ENCODE data around the gene TEKT5. TPM values are rescaled to one million over a fixed set of nuclear protein-coding genes. Genes with fewer than 3 reads are reported as not detected.

Gene TEKT5
- total RNA-seq, 1 experiment from 2014 or later: not detected

- Histone ChIP-seq H3K4me3 (no peak overlapping the region), H3K27me3 (replicated peaks) (no peaks in the 10 kb centered on the region), H3K9me3 (replicated peaks) (no peaks in the 10 kb centered on the region), H3K4me1 (replicated peaks) (no peaks in the 10 kb centered on the region; the same call in 1 of the 2 replicates), H3K27ac (no peak overlapping the region), H3K36me3 (no peaks in the 10 kb centered on the region)
- DNase-seq (ENCODE audit: low read depth in 1 of 2, low spot score in 2 of 2): no peak
Observed at GRCh38 chr16:10612649-10613179, 82.0 kb downstream of the TEKT5 start.

- no peak for DNase-seq (ENCODE audit: low read depth in 1 of 2, low spot score in 2 of 2)
- Histone ChIP-seq H3K9me3 (replicated peaks) (no peaks in the 10 kb centered on the region), H3K27ac (no peak overlapping the region), H3K36me3 (no peaks in the 10 kb centered on the region), H3K27me3 (replicated peaks) (no peaks in the 10 kb centered on the region), H3K4me3 (no peak overlapping the region), H3K4me1 (replicated peaks) (no peaks in the 10 kb centered on the region; the same call in 1 of the 2 replicates)
Observed at GRCh38 chr16:10611825-10612342, 82.8 kb downstream of the TEKT5 start.

GRCh38 chr16:10610499-10611184, 84.1 kb downstream of the TEKT5 start:
- Histone ChIP-seq H3K36me3 (no peaks in the 10 kb centered on the region), H3K27ac (no peak overlapping the region), H3K4me3 (no peak overlapping the region), H3K9me3 (replicated peaks) (no peaks in the 10 kb centered on the region), H3K27me3 (replicated peaks) (no peaks in the 10 kb centered on the region), H3K4me1 (replicated peaks) (no peaks in the 10 kb centered on the region; the same call in 1 of the 2 replicates)
- DNase-seq (ENCODE audit: low read depth in 1 of 2, low spot score in 2 of 2): no peak

GRCh38 chr16:10609402-10609774, 85.3 kb downstream of the TEKT5 start:
- no peaks in the 10 kb centered on the region for H3K9me3 ChIP-seq (replicated peaks)
- no peaks in the 10 kb centered on the region for H3K27me3 ChIP-seq (replicated peaks)
- no peaks in the 10 kb centered on the region for H3K36me3 ChIP-seq
- H3K4me1 ChIP-seq (replicated peaks): no peaks in the 10 kb centered on the region; the same call in 1 of the 2 replicates
- DNase-seq (ENCODE audit: low read depth in 1 of 2, low spot score in 2 of 2): no peak
- no peak overlapping the region for H3K4me3 ChIP-seq
- H3K27ac ChIP-seq: no peak overlapping the region

- DNase-seq (ENCODE audit: low read depth in 1 of 2, low spot score in 2 of 2): no peak
- Histone ChIP-seq H3K27ac (no peak overlapping the region), H3K36me3 (no peaks in the 10 kb centered on the region), H3K27me3 (replicated peaks) (no peaks in the 10 kb centered on the region), H3K4me1 (replicated peaks) (no peaks in the 10 kb centered on the region; the same call in 1 of the 2 replicates), H3K9me3 (replicated peaks) (no peaks in the 10 kb centered on the region), H3K4me3 (no peak overlapping the region)
Observed at GRCh38 chr16:10608687-10609401, 85.9 kb downstream of the TEKT5 start.

GRCh38 chr16:10607157-10607556, 87.6 kb downstream of the TEKT5 start:
- H3K36me3 ChIP-seq: no peaks in the 10 kb centered on the region
- no peak for DNase-seq (ENCODE audit: low read depth in 1 of 2, low spot score in 2 of 2)
- H3K4me3 ChIP-seq: no peak overlapping the region
- H3K27me3 ChIP-seq (replicated peaks): no peaks in the 10 kb centered on the region
- no peak overlapping the region for H3K27ac ChIP-seq
- no peaks in the 10 kb centered on the region for H3K9me3 ChIP-seq (replicated peaks)
- H3K4me1 ChIP-seq (replicated peaks): no peaks in the 10 kb centered on the region; the same call in 1 of the 2 replicates

- H3K27me3 ChIP-seq (replicated peaks): no peaks in the 10 kb centered on the region
- no peak overlapping the region for H3K27ac ChIP-seq
- H3K4me1 ChIP-seq (replicated peaks): no peaks in the 10 kb centered on the region; the same call in 1 of the 2 replicates
- no peak for DNase-seq (ENCODE audit: low read depth in 1 of 2, low spot score in 2 of 2)
- no peaks in the 10 kb centered on the region for H3K9me3 ChIP-seq (replicated peaks)
- no peaks in the 10 kb centered on the region for H3K36me3 ChIP-seq
- no peak overlapping the region for H3K4me3 ChIP-seq
Observed at GRCh38 chr16:10606607-10607006, 88.1 kb downstream of the TEKT5 start.

- Histone ChIP-seq H3K27ac (no peak overlapping the region), H3K9me3 (replicated peaks) (no peaks in the 10 kb centered on the region), H3K4me3 (no peak overlapping the region), H3K4me1 (replicated peaks) (no peaks in the 10 kb centered on the region; the same call in 1 of the 2 replicates), H3K27me3 (replicated peaks) (no peaks in the 10 kb centered on the region), H3K36me3 (no peaks in the 10 kb centered on the region)
- DNase-seq (ENCODE audit: low read depth in 1 of 2, low spot score in 2 of 2): no peak
Observed at GRCh38 chr16:10605636-10606035, 89.1 kb downstream of the TEKT5 start.

- H3K9me3 ChIP-seq (replicated peaks): no peaks in the 10 kb centered on the region
- no peak overlapping the region for H3K4me3 ChIP-seq
- no peaks in the 10 kb centered on the region for H3K27me3 ChIP-seq (replicated peaks)
- no peaks in the 10 kb centered on the region for H3K4me1 ChIP-seq (replicated peaks)
- no peak overlapping the region for H3K27ac ChIP-seq
- no peaks in the 10 kb centered on the region for H3K36me3 ChIP-seq
- DNase-seq (ENCODE audit: low read depth in 1 of 2, low spot score in 2 of 2): no peak
Observed at GRCh38 chr16:10601444-10602408, 93.0 kb downstream of the TEKT5 start.

- H3K4me1 ChIP-seq (replicated peaks): no peaks in the 10 kb centered on the region
- no peaks in the 10 kb centered on the region for H3K9me3 ChIP-seq (replicated peaks)
- no peak overlapping the region for H3K4me3 ChIP-seq
- DNase-seq (ENCODE audit: low read depth in 1 of 2, low spot score in 2 of 2): no peak
- no peaks in the 10 kb centered on the region for H3K27me3 ChIP-seq (replicated peaks)
- H3K27ac ChIP-seq: no peak overlapping the region
- H3K36me3 ChIP-seq: no peaks in the 10 kb centered on the region
Observed at GRCh38 chr16:10600782-10601443, 93.8 kb downstream of the TEKT5 start.

GRCh38 chr16:10599626-10600025, 95.1 kb downstream of the TEKT5 start:
- H3K27me3 ChIP-seq (replicated peaks): no peaks in the 10 kb centered on the region
- H3K9me3 ChIP-seq (replicated peaks): no peaks in the 10 kb centered on the region
- H3K36me3 ChIP-seq: no peaks in the 10 kb centered on the region
- no peak overlapping the region for H3K4me3 ChIP-seq
- no peak overlapping the region for H3K27ac ChIP-seq
- DNase-seq (ENCODE audit: low read depth in 1 of 2, low spot score in 2 of 2): no peak
- H3K4me1 ChIP-seq (replicated peaks): no peaks in the 10 kb centered on the region

GRCh38 chr16:10598157-10598556, 96.6 kb downstream of the TEKT5 start:
- Histone ChIP-seq H3K36me3 (no peaks in the 10 kb centered on the region), H3K9me3 (replicated peaks) (no peaks in the 10 kb centered on the region), H3K27me3 (replicated peaks) (no peaks in the 10 kb centered on the region), H3K27ac (no peak overlapping the region), H3K4me3 (no peak overlapping the region), H3K4me1 (replicated peaks) (no peaks in the 10 kb centered on the region)
- DNase-seq (ENCODE audit: low read depth in 1 of 2, low spot score in 2 of 2): no peak

GRCh38 chr16:10597187-10597601, 97.5 kb downstream of the TEKT5 start:
- Histone ChIP-seq H3K36me3 (no peaks in the 10 kb centered on the region), H3K4me1 (replicated peaks) (no peaks in the 10 kb centered on the region), H3K4me3 (no peak overlapping the region), H3K27ac (no peak overlapping the region), H3K27me3 (replicated peaks) (no peaks in the 10 kb centered on the region), H3K9me3 (replicated peaks) (no peaks in the 10 kb centered on the region)
- DNase-seq (ENCODE audit: low read depth in 1 of 2, low spot score in 2 of 2): no peak
